ENCODE measurements around the gene ZHX3. TPM values are rescaled to one million over a fixed set of nuclear protein-coding genes. Genes with fewer than 3 reads are reported as not detected.

Gene ZHX3
- total RNA-seq, 2 donors from 2014 or later, result 19.9 to 25.6 TPM

- Histone ChIP-seq H3K4me3 (no peak overlapping the region), H3K27me3 (no peaks in the 10 kb centered on the region), H3K4me1 (no peaks in the 10 kb centered on the region), H3K9ac (ENCODE audit: low read depth in 2 of 2, low read length in 2 of 2) (no peak overlapping the region), H3K36me3 (no peaks in the 10 kb centered on the region), H3K27ac (no peak overlapping the region), H3K9me3 (no peaks in the 10 kb centered on the region)
- TF ChIP-seq CTCF (IDR thresholded peaks at IDR 0.05), result no peak
- DNase-seq, result no peak
- intact Hi-C loops (cut with DNase I), result loop anchor here (10.0 kb wide), 1 partner anchor 366 kb away; no protein-coding TSS in a partner anchor
Observed at GRCh38 chr20:41330343-41330720, 12.8 kb upstream of the ZHX3 start.

GRCh38 chr20:41329435-41330342 is 12.2 kb upstream of the ZHX3 start:
- DNase-seq, result peak; percentile 43
- intact Hi-C loops (cut with DNase I), result loop anchor here (10.0 kb wide), 1 partner anchor 365 kb away; no protein-coding TSS in a partner anchor
- H3K9me3 ChIP-seq, result no peaks in the 10 kb centered on the region
- H3K4me1 ChIP-seq, result no peaks in the 10 kb centered on the region
- H3K4me3 ChIP-seq, result no peak overlapping the region
- no peak for TF ChIP-seq CTCF (IDR thresholded peaks at IDR 0.05)
- H3K27me3 ChIP-seq, result no peaks in the 10 kb centered on the region
- H3K27ac ChIP-seq, result peak overlapping the region; percentile 36
- H3K9ac ChIP-seq (ENCODE audit: low read depth in 2 of 2, low read length in 2 of 2), result peak overlapping the region in 1 of 2 donors; percentile 50
- no peaks in the 10 kb centered on the region for H3K36me3 ChIP-seq

- Histone ChIP-seq H3K27me3 (no peaks in the 10 kb centered on the region), H3K9ac (ENCODE audit: low read depth in 2 of 2, low read length in 2 of 2) (no peak overlapping the region), H3K27ac (no peak overlapping the region), H3K4me1 (no peaks in the 10 kb centered on the region), H3K36me3 (no peaks in the 10 kb centered on the region), H3K4me3 (no peak overlapping the region), H3K9me3 (no peaks in the 10 kb centered on the region)
- no peak for TF ChIP-seq CTCF (IDR thresholded peaks at IDR 0.05)
- DNase-seq, result no peak
- intact Hi-C loops (cut with DNase I), result no loop called here
Observed at GRCh38 chr20:41327178-41327577, 9.6 kb upstream of the ZHX3 start.

GRCh38 chr20:41320976-41321375 is 3.4 kb upstream of the ZHX3 start:
- intact Hi-C loops (cut with DNase I), result no loop called here
- H3K4me1 ChIP-seq, result peaks cover 6% of the 10 kb centered on the region
- no peak for DNase-seq
- no peaks in the 10 kb centered on the region for H3K27me3 ChIP-seq
- H3K36me3 ChIP-seq, result no peaks in the 10 kb centered on the region
- H3K27ac ChIP-seq, result peak overlapping the region; percentile 69
- H3K9ac ChIP-seq (ENCODE audit: low read depth in 2 of 2, low read length in 2 of 2), result no peak overlapping the region
- H3K4me3 ChIP-seq, result no peak overlapping the region
- TF ChIP-seq CTCF (IDR thresholded peaks at IDR 0.05), result no peak
- H3K9me3 ChIP-seq, result no peaks in the 10 kb centered on the region

GRCh38 chr20:41320441-41320840 is 2.9 kb upstream of the ZHX3 start:
- peaks cover 6% of the 10 kb centered on the region for H3K4me1 ChIP-seq
- no peaks in the 10 kb centered on the region for H3K27me3 ChIP-seq
- H3K27ac ChIP-seq, result no peak overlapping the region
- no peaks in the 10 kb centered on the region for H3K9me3 ChIP-seq
- no peak overlapping the region for H3K4me3 ChIP-seq
- TF ChIP-seq CTCF (IDR thresholded peaks at IDR 0.05), result no peak
- no peak for DNase-seq
- H3K36me3 ChIP-seq, result no peaks in the 10 kb centered on the region
- intact Hi-C loops (cut with DNase I), result no loop called here
- H3K9ac ChIP-seq (ENCODE audit: low read depth in 2 of 2, low read length in 2 of 2), result no peak overlapping the region

All from colonic mucosa (tissue), 4 donors.